HepG2 (cell line): ENCODE measurements around the gene DENND10. TPM values are rescaled to one million over a fixed set of nuclear protein-coding genes. Genes with fewer than 3 reads are reported as not detected.
A peak's percentile ranks its signal among the peaks of the same experiment; 100 is the strongest.

ENCODE experiments used
- ATF7 ChIP-seq, 2 experiments: fragments of 450-650 bp in 1 of 2; sonication (generic) in 1 of 2; formaldehyde crosslinking in 1 of 2; IDR thresholded peaks; 2 replicates each; pipeline versions ENCODE4 v1.4.0 to v1.6.1; 2016 to 2020; ENCODE audit warnings: antibody characterized with exemption in 1 of 2, mild to moderate bottlenecking in 1 of 2, missing genetic modification reagents in 1 of 2
- BORCS8-MEF2B ChIP-seq: sonication (generic); formaldehyde crosslinking; IDR thresholded peaks from 2 replicates; pipeline ENCODE4 v1.8.0; 2022; ENCODE audit warnings: mild to moderate bottlenecking, missing genetic modification reagents
- CCAR2 ChIP-seq: fragments of 200-400 bp; formaldehyde crosslinking; optimal IDR thresholded peaks from 2 replicates; pipeline ENCODE3; 2018; ENCODE audit warnings: low read depth, mild to moderate bottlenecking, low read length, moderate library complexity
- CHCHD3 ChIP-seq: sonication (generic); formaldehyde crosslinking; IDR thresholded peaks from 2 replicates; pipeline ENCODE4 v1.8.0; 2022; ENCODE audit warnings: mild to moderate bottlenecking, missing genetic modification reagents, moderate library complexity
- ELK4 ChIP-seq: sonication (generic); formaldehyde crosslinking; IDR thresholded peaks from 2 replicates; pipeline ENCODE4 v1.9.0; 2021; ENCODE audit warnings: missing genetic modification reagents, borderline replicate concordance
- GLMP ChIP-seq: sonication (generic); formaldehyde crosslinking; IDR thresholded peaks from 2 replicates; pipeline ENCODE4 v1.9.0; 2021; ENCODE audit warnings: missing genetic modification reagents, mild to moderate bottlenecking, borderline replicate concordance
- JUNB ChIP-seq: sonication (generic); formaldehyde crosslinking; IDR thresholded peaks from 2 replicates; pipeline ENCODE4 v1.8.0; 2022; ENCODE audit warnings: missing genetic modification reagents, mild to moderate bottlenecking, borderline replicate concordance
- MAFF ChIP-seq: IDR thresholded peaks from 2 replicates; pipeline ENCODE4 v1.6.1; 2011; ENCODE audit warnings: low read depth, low read length, improper control_type of control experiment
- MXD3 ChIP-seq: IDR thresholded peaks from 2 replicates; pipeline ENCODE4 v1.6.1; 2016; ENCODE audit warnings: mild to moderate bottlenecking, missing biosample characterization, missing genetic modification reagents
- NR3C1 ChIP-seq: sonication (generic); formaldehyde crosslinking; IDR thresholded peaks from 2 replicates; pipeline ENCODE4 v1.4.0; 2020; ENCODE audit warnings: missing genetic modification reagents
- RELA ChIP-seq: sonication (generic); formaldehyde crosslinking; IDR thresholded peaks from 2 replicates; pipeline ENCODE4 v1.4.0; 2020; ENCODE audit warnings: missing genetic modification reagents
- RFX1 ChIP-seq: fragments of 450-650 bp; IDR thresholded peaks from 2 replicates; pipeline ENCODE4 v1.6.1; 2017
- U2AF1 ChIP-seq: fragments of 200-400 bp; formaldehyde crosslinking; optimal IDR thresholded peaks from 2 replicates; pipeline ENCODE3; 2017; ENCODE audit warnings: mild to moderate bottlenecking, low read depth, low read length
- ZBTB4 ChIP-seq: sonication (generic); formaldehyde crosslinking; IDR thresholded peaks from 2 replicates; pipeline ENCODE4 v1.4.0; 2020; ENCODE audit warnings: missing genetic modification reagents, mild to moderate bottlenecking, borderline replicate concordance
- ZMYM3 ChIP-seq: sonication (generic); formaldehyde crosslinking; IDR thresholded peaks from 2 replicates; pipeline ENCODE4 v1.5.1; 2020; ENCODE audit warnings: mild to moderate bottlenecking, missing genetic modification reagents
- ZNF296 ChIP-seq: sonication (generic); formaldehyde crosslinking; conservative IDR thresholded peaks from 2 replicates; pipeline ENCODE4 v1.5.0; 2020; ENCODE audit warnings: mild to moderate bottlenecking, missing genetic modification reagents
- ZNF432 ChIP-seq: sonication (generic); formaldehyde crosslinking; IDR thresholded peaks from 2 replicates; pipeline ENCODE4 v1.5.0; 2020; ENCODE audit warnings: missing genetic modification reagents, mild to moderate bottlenecking, borderline replicate concordance
- ZSCAN9 ChIP-seq: IDR thresholded peaks from 2 replicates; pipeline ENCODE4 v1.6.1; 2016; ENCODE audit warnings: borderline replicate concordance
- polyA plus RNA-seq, 8 experiments: library from polyadenylated mRNA; depleted of rRNA in 3 of 8; stranded (reverse) in 7 of 8; unstranded in 1 of 8; fragments of >200 nt; fragmentation: Illumina TruSeq in 4 of 8; extraction: Trizol in 4 of 8; gene quantifications; 2 replicates each; pipeline versions ENCODE4 v1.2.1 to v1.2.3, GENCODE V29; 2011 to 2016; ENCODE audit warnings: low read depth in 4 of 8, missing spikeins in 1 of 8, mixed read lengths in 1 of 8; ENCODE audit not compliant: insufficient read depth in 1 of 8
- total RNA-seq, 5 experiments: library from RNA; depleted of rRNA; stranded (reverse); fragments of >200 nt; fragmentation: Illumina TruSeq; extraction: Trizol; gene quantifications; 2 replicates each; pipeline ENCODE4 v1.2.3, GENCODE V29; 2016; ENCODE audit warnings: low read depth in 1 of 5
- TF ChIP-seq, protein P1 (sequence below): conservative IDR thresholded peaks from 2 replicates; pipeline ENCODE4 v1.6.1; 2018; ENCODE audit warnings: missing genetic modification reagents
- TF ChIP-seq, protein P2 (sequence below): sonication (generic); formaldehyde crosslinking; IDR thresholded peaks from 2 replicates; pipeline ENCODE4 v1.4.0; 2020; ENCODE audit warnings: mild to moderate bottlenecking, missing genetic modification reagents
- TF ChIP-seq, protein P3 (sequence below): sonication (generic); formaldehyde crosslinking; conservative IDR thresholded peaks from 2 replicates; pipeline ENCODE4 v1.5.0; 2020; ENCODE audit warnings: missing genetic modification reagents

Gene DENND10
- total and polyA plus RNA-seq, 2 of the 13 experiments (the other 11 are each of a cell fraction or from before 2014, with no cell fraction given) = 43.7 to 78.8 TPM

DNA sequence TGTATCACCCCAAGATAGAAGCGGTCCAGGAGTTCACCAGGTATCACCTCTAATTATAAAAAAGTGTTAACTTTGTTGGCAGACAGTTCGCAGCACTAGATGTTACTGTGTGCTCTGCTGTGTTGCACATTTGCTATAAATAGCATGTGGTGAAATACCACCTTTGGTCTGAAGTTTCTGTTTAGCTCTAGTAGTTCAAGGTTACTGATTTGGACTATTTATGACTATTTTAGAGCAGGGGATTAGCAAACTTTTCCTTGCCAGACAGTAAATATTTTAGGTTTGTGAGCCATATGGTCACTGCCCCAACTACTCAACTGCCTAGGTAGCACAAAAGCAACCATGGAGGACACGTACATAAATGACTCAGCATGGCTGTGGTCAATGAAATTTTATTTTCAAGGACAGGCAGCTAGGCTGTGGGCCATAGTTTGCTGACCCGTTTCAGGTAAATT, 16.5 kb downstream of the DENND10 start (continued):
- TF ChIP-seq ZBTB4 (no peak), ZMYM3 (CRISPR knock-in tag) (peak; percentile 78; the same call in 1 of the 2 replicates), CHCHD3 (CRISPR knock-in tag) (no peak), MAFF (peak; percentile 91), MXD3 (CRISPR knock-in tag) (no peak), ZNF432 (CRISPR knock-in tag) (peak; percentile 64; the same call in 1 of the 2 replicates), GLMP (no peak), ELK4 (CRISPR knock-in tag) (no peak), RFX1 (no peak), JUNB (CRISPR knock-in tag) (peak; percentile 75; the same call in 1 of the 2 replicates), ATF7 (IDR thresholded peaks at IDR 0.05) (peak; percentile 7; the same call in 1 of the 2 replicates), ATF7 (CRISPR knock-in tag; IDR thresholded peaks at IDR 0.05) (no peak; the same call in 1 of the 2 replicates), BORCS8-MEF2B (no peak), CCAR2 (no peak), ZSCAN9 (CRISPR knock-in tag) (peak; percentile 52; the same call in 1 of the 2 replicates), U2AF1 (no peak), NR3C1 (CRISPR knock-in tag) (no peak), ZNF296 (CRISPR knock-in tag) (no peak), RELA (CRISPR knock-in tag) (no peak)
- TF ChIP-seq, protein P1, sequence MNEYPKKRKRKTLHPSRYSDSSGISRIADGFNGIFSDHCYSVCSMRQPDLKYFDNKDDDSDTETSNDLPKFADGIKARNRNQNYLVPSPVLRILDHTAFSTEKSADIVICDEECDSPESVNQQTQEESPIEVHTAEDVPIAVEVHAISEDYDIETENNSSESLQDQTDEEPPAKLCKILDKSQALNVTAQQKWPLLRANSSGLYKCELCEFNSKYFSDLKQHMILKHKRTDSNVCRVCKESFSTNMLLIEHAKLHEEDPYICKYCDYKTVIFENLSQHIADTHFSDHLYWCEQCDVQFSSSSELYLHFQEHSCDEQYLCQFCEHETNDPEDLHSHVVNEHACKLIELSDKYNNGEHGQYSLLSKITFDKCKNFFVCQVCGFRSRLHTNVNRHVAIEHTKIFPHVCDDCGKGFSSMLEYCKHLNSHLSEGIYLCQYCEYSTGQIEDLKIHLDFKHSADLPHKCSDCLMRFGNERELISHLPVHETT (CRISPR knock-in tag) = no peak
- TF ChIP-seq, protein P2, sequence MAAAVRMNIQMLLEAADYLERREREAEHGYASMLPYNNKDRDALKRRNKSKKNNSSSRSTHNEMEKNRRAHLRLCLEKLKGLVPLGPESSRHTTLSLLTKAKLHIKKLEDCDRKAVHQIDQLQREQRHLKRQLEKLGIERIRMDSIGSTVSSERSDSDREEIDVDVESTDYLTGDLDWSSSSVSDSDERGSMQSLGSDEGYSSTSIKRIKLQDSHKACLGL (CRISPR knock-in tag) = no peak
- TF ChIP-seq, protein P3, sequence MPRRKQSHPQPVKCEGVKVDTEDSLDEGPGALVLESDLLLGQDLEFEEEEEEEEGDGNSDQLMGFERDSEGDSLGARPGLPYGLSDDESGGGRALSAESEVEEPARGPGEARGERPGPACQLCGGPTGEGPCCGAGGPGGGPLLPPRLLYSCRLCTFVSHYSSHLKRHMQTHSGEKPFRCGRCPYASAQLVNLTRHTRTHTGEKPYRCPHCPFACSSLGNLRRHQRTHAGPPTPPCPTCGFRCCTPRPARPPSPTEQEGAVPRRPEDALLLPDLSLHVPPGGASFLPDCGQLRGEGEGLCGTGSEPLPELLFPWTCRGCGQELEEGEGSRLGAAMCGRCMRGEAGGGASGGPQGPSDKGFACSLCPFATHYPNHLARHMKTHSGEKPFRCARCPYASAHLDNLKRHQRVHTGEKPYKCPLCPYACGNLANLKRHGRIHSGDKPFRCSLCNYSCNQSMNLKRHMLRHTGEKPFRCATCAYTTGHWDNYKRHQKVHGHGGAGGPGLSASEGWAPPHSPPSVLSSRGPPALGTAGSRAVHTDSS = no peak
